Glomerular visceral epithelial cell (primary cell): ENCODE results near the gene CABP7.
A peak's percentile ranks its signal among the peaks of the same experiment; 100 is the strongest.

Experiments
- DNase-seq: peaks from one replicate; pipeline ENCODE4 v3.0.0-alpha.2; 2016; ENCODE audit errors: extremely low spot score

Gene CABP7

DNA sequence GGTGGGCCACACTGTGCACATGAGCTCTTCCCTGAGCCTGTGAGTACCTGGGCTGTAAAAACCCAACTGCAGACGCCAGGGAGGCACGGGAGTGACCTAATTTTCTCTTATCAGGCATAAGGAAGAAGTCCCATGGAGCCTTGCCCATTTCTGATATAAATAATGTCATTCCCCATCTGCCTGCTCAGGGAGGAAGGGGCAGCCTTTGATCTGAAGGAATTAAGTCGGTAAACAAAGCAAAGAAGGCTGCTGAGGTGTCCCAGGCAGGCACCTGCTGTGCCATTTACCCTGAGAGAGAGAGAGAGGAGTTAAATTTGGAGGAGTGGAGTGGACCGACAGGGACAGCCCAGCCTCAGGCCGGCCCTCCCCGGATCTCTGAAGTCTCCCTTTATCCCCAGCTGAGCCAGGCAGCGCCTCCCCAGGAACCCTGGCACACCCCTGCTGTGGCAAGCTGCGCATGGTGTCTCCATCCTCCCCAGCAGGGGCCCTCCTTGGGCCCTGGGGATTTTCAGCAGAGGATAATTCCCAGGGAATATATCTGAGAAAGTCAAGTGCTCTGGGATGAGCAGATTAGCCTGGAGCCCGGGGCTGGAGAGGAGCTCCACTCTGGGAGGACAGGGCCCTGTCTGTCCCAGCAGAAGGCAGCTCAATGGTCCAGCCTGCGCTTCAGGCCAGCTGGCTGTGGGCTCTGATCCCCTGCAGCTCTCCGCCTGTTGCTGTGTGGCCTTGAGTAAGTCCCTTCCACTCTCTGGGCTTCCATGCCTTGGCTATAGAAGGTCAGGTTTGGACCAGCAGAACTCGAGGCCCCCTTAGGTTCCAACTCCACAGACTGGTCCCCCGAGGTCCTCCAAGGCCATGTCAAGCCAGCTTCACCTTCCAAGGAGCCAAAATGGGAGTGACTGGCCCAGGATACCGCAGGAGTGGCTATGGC is 17.5 kb upstream of the CABP7 start:
- DNase-seq: peak; percentile 18

DNA sequence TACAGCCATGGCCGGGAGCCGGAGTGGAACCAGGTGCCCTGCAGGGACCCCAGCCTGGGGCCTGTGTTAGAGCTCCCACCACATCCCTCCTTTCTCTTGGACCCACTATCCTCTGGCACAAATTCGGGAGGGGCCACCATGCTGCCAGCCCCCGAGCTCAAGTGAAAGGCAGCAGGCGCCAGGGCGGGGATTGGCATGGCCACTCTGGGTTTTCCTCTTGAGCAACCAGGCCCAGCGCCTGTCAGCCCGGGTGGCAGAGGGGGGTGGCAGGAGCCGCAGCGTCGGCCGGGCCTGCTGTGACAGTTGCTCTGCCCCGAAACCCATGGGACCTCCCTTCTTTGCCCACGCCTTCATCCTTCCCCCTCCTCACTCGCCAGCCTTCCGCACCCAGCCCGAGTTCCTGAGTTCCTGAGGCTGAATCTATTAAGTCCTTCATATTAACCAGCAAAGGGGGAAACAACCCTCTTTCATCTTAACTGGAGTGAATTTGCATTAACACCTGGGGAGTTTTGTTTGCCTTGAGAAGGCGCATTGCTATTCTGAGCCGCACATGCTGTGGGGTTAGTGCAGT is 16.8 kb upstream of the CABP7 start:
- no peak for DNase-seq

DNA sequence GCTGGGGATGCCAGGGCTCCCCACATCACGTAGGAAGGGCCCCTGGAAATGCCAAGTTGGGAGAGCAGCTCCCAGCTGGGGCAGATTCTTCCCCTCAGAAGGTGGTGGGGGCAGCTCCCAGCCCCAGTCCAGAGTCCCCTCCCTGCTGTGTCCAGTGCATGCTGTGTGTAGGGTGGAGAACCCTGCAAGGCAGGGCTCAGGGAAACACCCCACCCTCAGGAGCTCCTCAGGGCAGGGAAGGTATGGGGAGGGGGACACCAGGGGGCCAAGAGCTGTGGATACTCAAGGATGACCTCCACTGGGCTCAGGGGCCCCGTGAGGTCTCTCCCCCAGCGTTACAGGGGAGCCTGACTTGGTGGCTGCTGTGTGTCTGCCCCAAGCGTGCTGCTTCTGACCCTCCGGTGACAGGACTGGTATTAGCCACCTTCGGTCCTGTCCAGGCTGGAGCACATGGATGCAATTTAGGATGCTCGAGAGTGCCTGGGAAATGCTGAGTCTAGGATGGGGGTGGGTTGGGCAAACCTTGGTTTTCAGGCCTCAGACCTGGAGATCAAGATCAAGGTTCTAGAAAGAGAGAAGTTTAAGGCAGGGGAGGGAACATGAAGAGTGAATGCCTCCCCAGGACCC is 16.1 kb upstream of the CABP7 start:
- DNase-seq: no peak

- peak; percentile 46 for DNase-seq
Measured at GRCh38 chr22:29704528-29705285, 15.1 kb upstream of the CABP7 start.

DNA sequence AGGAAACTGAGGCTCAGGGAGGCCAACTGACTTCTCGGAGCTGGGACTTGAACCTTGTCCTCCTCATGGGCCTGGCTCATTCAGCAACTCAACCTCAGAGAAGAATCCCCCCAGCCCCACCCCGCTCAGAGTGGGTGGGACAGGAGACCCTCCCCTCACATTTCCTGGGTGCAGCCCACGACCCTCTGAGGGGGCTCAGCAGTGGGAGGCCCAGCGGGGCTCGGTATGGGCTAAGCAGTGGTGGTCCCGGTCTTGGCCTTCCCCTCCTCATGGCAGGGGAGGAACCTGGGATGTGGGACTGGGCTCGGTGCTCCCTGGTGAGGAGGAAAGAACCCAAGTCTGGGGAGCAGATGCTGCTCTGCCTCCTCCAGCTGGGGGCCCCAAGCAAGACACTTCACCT is 14.2 kb upstream of the CABP7 start:
- DNase-seq: no peak

GRCh38 chr22:29706486-29706885 is 13.3 kb upstream of the CABP7 start:
- DNase-seq: no peak

DNA sequence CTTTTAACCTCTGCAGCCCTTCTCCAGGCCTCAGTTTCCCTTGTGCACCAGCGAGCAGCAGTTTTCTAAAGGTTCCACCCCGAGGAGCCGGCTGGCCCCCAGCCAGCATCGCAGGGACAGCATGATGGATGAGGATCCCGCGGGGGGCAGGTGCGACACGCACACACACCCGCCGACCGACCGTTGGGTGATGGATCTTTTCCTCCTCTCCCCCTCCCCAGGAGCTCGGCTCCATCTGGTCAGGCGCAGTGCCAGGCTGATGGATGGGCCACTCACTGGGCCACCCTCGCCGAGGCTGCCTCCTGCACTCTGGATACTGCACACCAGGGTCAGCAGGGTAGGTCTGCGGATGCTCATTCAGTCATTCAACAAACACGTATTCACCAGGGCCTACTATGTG is 12.8 kb upstream of the CABP7 start:
- no peak for DNase-seq

DNA sequence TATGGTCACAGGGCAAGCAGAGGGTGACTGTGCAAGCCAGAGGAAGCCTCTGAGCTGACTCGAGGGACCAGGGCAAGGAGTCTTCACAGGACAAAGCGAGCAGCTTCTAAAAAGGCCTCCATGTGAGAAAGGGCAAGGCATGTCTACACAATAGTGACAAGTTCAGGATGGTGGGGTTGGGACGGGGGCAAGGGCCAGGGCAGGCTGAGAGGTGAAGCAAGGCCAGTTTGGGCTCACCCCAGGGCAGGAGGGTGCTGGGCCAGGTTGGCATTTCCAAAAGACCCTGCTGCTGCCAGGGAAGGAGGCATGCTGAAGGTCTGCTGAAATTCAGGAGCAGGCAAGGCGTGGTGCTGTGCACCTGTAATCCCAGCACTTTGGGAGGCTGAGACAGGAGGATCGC is 12.3 kb upstream of the CABP7 start:
- DNase-seq: no peak

- no peak for DNase-seq
Measured at GRCh38 chr22:29710193-29710592, 9.6 kb upstream of the CABP7 start.

- no peak for DNase-seq
Measured at GRCh38 chr22:29710922-29711593, 8.7 kb upstream of the CABP7 start.

- no peak for DNase-seq
Measured at GRCh38 chr22:29712119-29712518, 7.7 kb upstream of the CABP7 start.

DNA sequence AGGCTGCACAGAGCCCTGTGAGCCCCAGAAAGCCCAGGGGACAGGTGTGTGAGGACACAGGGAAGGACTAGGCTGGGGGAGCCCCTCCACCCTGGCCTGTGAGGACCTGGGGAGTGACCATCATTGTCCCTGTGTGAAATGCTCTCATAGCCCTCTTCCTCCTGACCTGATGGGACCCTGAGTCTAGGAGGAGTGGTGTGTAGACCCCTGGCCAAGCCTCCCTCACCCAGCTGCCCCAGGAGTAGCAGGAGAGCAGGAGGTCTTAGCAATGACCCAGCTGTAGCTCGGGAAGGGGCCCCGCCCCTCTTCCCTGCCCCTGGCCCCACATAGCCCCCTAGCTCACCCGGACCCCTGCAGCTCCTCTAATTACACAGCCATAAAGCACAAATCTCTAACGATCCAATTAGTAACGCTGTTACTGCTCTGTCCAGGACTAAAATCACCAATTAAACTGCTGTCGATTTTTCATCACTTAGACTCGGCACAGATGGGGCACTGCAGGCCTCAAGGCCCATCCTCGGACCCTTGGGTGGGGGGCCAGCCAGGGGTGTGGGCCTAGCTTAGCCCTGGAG is 6.6 kb upstream of the CABP7 start:
- DNase-seq: no peak

GRCh38 chr22:29715240-29715639 is 4.6 kb upstream of the CABP7 start:
- DNase-seq: no peak

- DNase-seq: no peak
Measured at GRCh38 chr22:29715705-29716104, 4.1 kb upstream of the CABP7 start.

GRCh38 chr22:29716814-29717545 is 2.8 kb upstream of the CABP7 start:
- peak; percentile 65 for DNase-seq

DNA sequence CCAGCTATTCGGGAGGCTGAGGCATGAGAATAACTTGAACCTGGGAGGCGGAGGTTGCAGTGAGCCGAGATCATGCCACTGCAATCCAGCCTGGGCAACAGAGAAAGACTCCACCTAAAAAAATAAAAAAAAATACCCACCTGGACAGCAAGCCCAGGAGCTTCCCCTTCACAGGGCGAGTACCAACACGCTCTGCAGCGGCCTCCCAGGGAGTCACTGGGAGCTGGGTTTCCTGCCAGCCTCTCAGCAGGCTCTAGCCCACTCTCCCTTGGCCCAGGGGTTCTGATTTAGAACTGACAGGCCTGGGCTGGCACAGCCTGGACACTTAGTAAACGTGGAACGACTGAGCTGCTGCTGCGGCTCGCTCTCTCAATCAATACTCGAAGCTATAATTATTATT is 2.0 kb upstream of the CABP7 start:
- DNase-seq: no peak

- no peak for DNase-seq
Measured at GRCh38 chr22:29718949-29719898, 579 bp upstream of the CABP7 start.

DNA sequence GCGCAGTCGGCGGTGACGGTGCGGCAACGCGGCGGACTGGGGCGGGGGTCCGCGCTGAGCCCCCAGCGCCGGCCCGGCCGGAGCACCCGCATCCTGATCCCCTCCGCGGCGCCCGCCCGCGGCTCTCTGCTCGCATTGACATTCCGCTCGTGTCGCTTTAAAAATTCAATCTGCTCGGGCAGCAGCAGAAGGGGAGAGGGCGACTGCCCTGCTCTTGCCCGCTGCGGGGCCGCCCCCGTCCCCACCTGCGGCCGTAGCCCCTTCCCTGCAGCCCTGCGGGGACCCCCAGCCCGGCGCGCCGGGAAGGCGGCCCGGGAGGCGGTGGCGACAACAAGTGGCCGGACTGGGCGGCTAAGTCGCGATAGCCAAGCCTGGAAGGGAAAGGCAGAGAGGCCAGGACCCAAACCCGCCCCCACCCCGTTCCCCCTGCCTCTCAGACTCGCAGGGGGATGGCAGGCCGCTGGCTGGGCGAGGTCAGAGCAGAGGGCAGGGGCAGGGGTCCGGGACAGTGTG is 1.1 kb downstream of the CABP7 start:
- no peak for DNase-seq

GRCh38 chr22:29722151-29722550 is 2.3 kb downstream of the CABP7 start:
- peak; percentile 33 for DNase-seq
